HG03571 (cell line): Measurements from ENCODE around the gene LDHB.
"Not testable (repeated sequence)": the region's sequence is repeated elsewhere in the genome, so short reads cannot be mapped to it uniquely, and the experiment has no call there.

Source experiments
- ATAC-seq: cut with Tn5 transposase; IDR thresholded peaks from one replicate; pipeline ENCODE4 v1.9.1; 2021; ENCODE audit not compliant: unreplicated experiment

The LDHB gene

GRCh38 chr12:21662122-21662792 is 4.6 kb upstream of the LDHB start:
- ATAC-seq: no peak

GRCh38 chr12:21661396-21662093 is 3.9 kb upstream of the LDHB start:
- ATAC-seq: not testable (repeated sequence)

- no peak for ATAC-seq
Observed at GRCh38 chr12:21659383-21659782, 1.7 kb upstream of the LDHB start.

GRCh38 chr12:21656905-21657325 is 727 bp downstream of the LDHB start:
- ATAC-seq: peak; percentile 33

GRCh38 chr12:21655591-21655990 is 2.1 kb downstream of the LDHB start:
- no peak for ATAC-seq

- no peak for ATAC-seq
Observed at GRCh38 chr12:21651821-21652220, 5.8 kb downstream of the LDHB start.

- no peak for ATAC-seq
Observed at GRCh38 chr12:21650997-21651396, 6.6 kb downstream of the LDHB start.

- no peak for ATAC-seq
Observed at GRCh38 chr12:21649034-21649433, 8.6 kb downstream of the LDHB start.

- ATAC-seq: no peak
Observed at GRCh38 chr12:21648378-21648777, 9.3 kb downstream of the LDHB start.

- no peak for ATAC-seq
Observed at GRCh38 chr12:21647179-21647578, 10.5 kb downstream of the LDHB start.

GRCh38 chr12:21645041-21645500 is 12.6 kb downstream of the LDHB start:
- ATAC-seq: not testable (repeated sequence)

GRCh38 chr12:21644516-21644915 is 13.1 kb downstream of the LDHB start:
- no peak for ATAC-seq

- ATAC-seq: no peak
Observed at GRCh38 chr12:21643758-21644157, 13.9 kb downstream of the LDHB start.

- no peak for ATAC-seq
Observed at GRCh38 chr12:21642707-21643389, 14.8 kb downstream of the LDHB start.

GRCh38 chr12:21638054-21638891 is 19.4 kb downstream of the LDHB start:
- no peak for ATAC-seq

- no peak for ATAC-seq
Observed at GRCh38 chr12:21634245-21634644, 23.4 kb downstream of the LDHB start.

GRCh38 chr12:21631367-21631766 is 26.3 kb downstream of the LDHB start:
- ATAC-seq: no peak

GRCh38 chr12:21627924-21628323 is 29.7 kb downstream of the LDHB start:
- ATAC-seq: no peak

GRCh38 chr12:21618566-21618965 is 39.1 kb downstream of the LDHB start:
- no peak for ATAC-seq

GRCh38 chr12:21617030-21617429 is 40.6 kb downstream of the LDHB start:
- ATAC-seq: no peak

GRCh38 chr12:21615431-21615830 is 42.2 kb downstream of the LDHB start:
- no peak for ATAC-seq
